Hepatocyte (in vitro differentiated cells): ENCODE results near the gene FBXL13. TPM values are rescaled to one million over a fixed set of nuclear protein-coding genes. Genes with fewer than 3 reads are reported as not detected.
"Not testable (repeated sequence)": the region's sequence is repeated elsewhere in the genome, so short reads cannot be mapped to it uniquely, and the experiment has no call there.

Experiments used
- DNase-seq: peaks from one replicate; pipeline ENCODE4 v3.0.0-alpha.2; 2016; ENCODE audit warnings: low spot score
- H2AFZ ChIP-seq: fragments of 200-600 bp; sonication (generic); 2 replicates; pipeline ENCODE4 v1.6.0; 2016; ENCODE audit warnings: antibody characterized with exemption, mild to moderate bottlenecking
- H3K27ac ChIP-seq: fragments of 200-600 bp; sonication (generic); 2 replicates; pipeline ENCODE4 v1.5.1; 2016; ENCODE audit warnings: mild to moderate bottlenecking
- H3K27me3 ChIP-seq: fragments of 200-600 bp; sonication (generic); 2 replicates; pipeline ENCODE4 v1.6.1; 2016
- H3K36me3 ChIP-seq: fragments of 200-600 bp; sonication (generic); replicated peaks from 2 replicates; pipeline ENCODE4 v1.5.1; 2016; ENCODE audit warnings: low read depth; ENCODE audit not compliant: insufficient read depth
- H3K4me1 ChIP-seq: fragments of 200-600 bp; sonication (generic); 2 replicates; pipeline ENCODE4 v1.5.1; 2016; ENCODE audit warnings: mild to moderate bottlenecking, moderate library complexity; ENCODE audit not compliant: insufficient read depth
- H3K4me2 ChIP-seq: fragments of 200-600 bp; sonication (generic); 2 replicates; pipeline ENCODE4 v1.6.0; 2016
- H3K4me3 ChIP-seq: fragments of 200-600 bp; sonication (generic); 2 replicates; pipeline ENCODE4 v1.5.1; 2016; ENCODE audit warnings: mild to moderate bottlenecking
- H3K79me2 ChIP-seq: fragments of 200-600 bp; sonication (generic); 2 replicates; pipeline ENCODE4 v1.6.0; 2017; ENCODE audit warnings: mild to moderate bottlenecking
- H3K9me2 ChIP-seq: fragments of 200-600 bp; sonication (generic); replicated peaks from 2 replicates; pipeline ENCODE4 v1.6.0; 2017; ENCODE audit warnings: mild to moderate bottlenecking; ENCODE audit not compliant: insufficient read depth
- H3K9me3 ChIP-seq: fragments of 200-600 bp; sonication (generic); 2 replicates; pipeline ENCODE4 v1.5.1; 2016; ENCODE audit warnings: low read depth, mild to moderate bottlenecking
- H4K20me1 ChIP-seq: fragments of 200-600 bp; sonication (generic); 2 replicates; pipeline ENCODE4 v1.6.0; 2016; ENCODE audit warnings: mild to moderate bottlenecking; ENCODE audit not compliant: insufficient read depth, poor library complexity, severe bottlenecking
- CTCF ChIP-seq: fragments of 200-600 bp; sonication (generic); IDR thresholded peaks from 2 replicates; pipeline ENCODE4 v1.5.1; 2016; ENCODE audit warnings: antibody characterized with exemption, mild to moderate bottlenecking; ENCODE audit not compliant: poor library complexity
- EZH2 ChIP-seq: fragments of 200-600 bp; sonication (generic); IDR thresholded peaks from 2 replicates; pipeline ENCODE4 v1.6.1; 2016; ENCODE audit warnings: antibody characterized with exemption, mild to moderate bottlenecking, borderline replicate concordance
- EZH2phosphoT487 ChIP-seq: fragments of 200-600 bp; sonication (generic); IDR thresholded peaks from one replicate; pipeline ENCODE4 v1.6.1; 2018; ENCODE audit warnings: antibody characterized with exemption, mild to moderate bottlenecking, low read depth, moderate library complexity; ENCODE audit not compliant: unreplicated experiment, severe bottlenecking
- WGBS: methylation state at CpG from one replicate; pipeline ENCODE4 v1.1.6; 2016; ENCODE audit warnings: low lambda C conversion rate; ENCODE audit errors: missing lambda C conversion rate; 5-methylcytosine and 5-hydroxymethylcytosine counted together
- polyA plus RNA-seq: library from polyadenylated mRNA; unstranded; fragments of >200 nt; fragmentation: Nextera tagmentation; extraction: Ambion mirVana; gene quantifications from 2 replicates; pipeline ENCODE4 v1.2.1, GENCODE V29; 2016
- total RNA-seq: library from RNA; depleted of rRNA; stranded (reverse); fragments of >200 nt; gene quantifications from 2 replicates; pipeline ENCODE4 v1.2.3, GENCODE V29; 2014

Gene FBXL13
- total and polyA plus RNA-seq, 2 experiments from 2014 or later, result 0.30 to 1.8 TPM

- H3K4me1 ChIP-seq, result peaks cover 15% of the 10 kb centered on the region
- no peak overlapping the region for H3K27ac ChIP-seq
Observed at GRCh38 chr7:102810916-102811315, 263.7 kb downstream of the FBXL13 start.

GRCh38 chr7:102806613-102807012 lies 268.0 kb downstream of the FBXL13 start:
- TF ChIP-seq EZH2 (no peak), CTCF (no peak), EZH2phosphoT487 (no peak)
- Histone ChIP-seq H3K4me1 (peaks cover under 1% of the 10 kb centered on the region), H3K4me2 (no peak overlapping the region), H2AFZ (no peak overlapping the region), H3K36me3 (no peaks in the 10 kb centered on the region), H3K79me2 (no peaks in the 10 kb centered on the region), H4K20me1 (no peaks in the 10 kb centered on the region), H3K9me2 (no peaks in the 10 kb centered on the region), H3K9me3 (no peaks in the 10 kb centered on the region), H3K4me3 (no peak overlapping the region), H3K27ac (no peak overlapping the region), H3K27me3 (no peaks in the 10 kb centered on the region)
- 90% methylated on average over 7 of the region's 7 CpGs for WGBS
- DNase-seq, result no peak

More at GRCh38 chr7:102810916-102811315, 263.7 kb downstream of the FBXL13 start:
- Histone ChIP-seq H3K27me3 (no peaks in the 10 kb centered on the region), H3K9me2 (no peaks in the 10 kb centered on the region), H3K36me3 (no peaks in the 10 kb centered on the region), H3K4me3 (no peak overlapping the region), H4K20me1 (no peaks in the 10 kb centered on the region), H3K4me2 (no peak overlapping the region), H2AFZ (no peak overlapping the region), H3K9me3 (no peaks in the 10 kb centered on the region), H3K79me2 (no peaks in the 10 kb centered on the region)
- DNase-seq, result no peak
- TF ChIP-seq CTCF (no peak), EZH2 (no peak), EZH2phosphoT487 (no peak)

GRCh38 chr7:102795987-102796595 lies 278.5 kb downstream of the FBXL13 start:
- WGBS, result 95% methylated on average over 5 of the region's 6 CpGs
- not testable (repeated sequence) for H2AFZ ChIP-seq, H3K9me2 ChIP-seq, H3K4me1 ChIP-seq, H3K4me2 ChIP-seq, H3K4me3 ChIP-seq, H3K9me3 ChIP-seq, H3K27ac ChIP-seq, H3K79me2 ChIP-seq, DNase-seq, H4K20me1 ChIP-seq, H3K27me3 ChIP-seq, H3K36me3 ChIP-seq

- 84% methylated on average over 1 of the region's 1 CpG for WGBS
- H3K27me3 ChIP-seq, H3K36me3 ChIP-seq, H2AFZ ChIP-seq, H3K4me2 ChIP-seq, H3K4me1 ChIP-seq, H3K9me3 ChIP-seq, H3K9me2 ChIP-seq, H3K4me3 ChIP-seq, DNase-seq, H3K27ac ChIP-seq, H4K20me1 ChIP-seq, H3K79me2 ChIP-seq: not testable (repeated sequence)
Observed at GRCh38 chr7:102794567-102794966, 280.0 kb downstream of the FBXL13 start.

GRCh38 chr7:102791831-102792230 lies 282.8 kb downstream of the FBXL13 start:
- not testable (repeated sequence) for H3K27me3 ChIP-seq, H3K36me3 ChIP-seq, H3K4me3 ChIP-seq, DNase-seq, H4K20me1 ChIP-seq, H3K27ac ChIP-seq, H3K79me2 ChIP-seq, H3K9me3 ChIP-seq, H2AFZ ChIP-seq, H3K9me2 ChIP-seq, H3K4me1 ChIP-seq, H3K4me2 ChIP-seq

- H3K9me3 ChIP-seq, H3K27ac ChIP-seq, H3K4me1 ChIP-seq, H3K27me3 ChIP-seq, H3K79me2 ChIP-seq, H3K36me3 ChIP-seq, DNase-seq, H3K9me2 ChIP-seq, H3K4me3 ChIP-seq, H3K4me2 ChIP-seq, H4K20me1 ChIP-seq, H2AFZ ChIP-seq: not testable (repeated sequence)
- 92% methylated on average over 5 of the region's 5 CpGs for WGBS
Observed at GRCh38 chr7:102791367-102791766, 283.2 kb downstream of the FBXL13 start.

- H3K9me2 ChIP-seq, H3K36me3 ChIP-seq, DNase-seq, H4K20me1 ChIP-seq, H3K9me3 ChIP-seq, H3K4me1 ChIP-seq, H3K79me2 ChIP-seq, H3K27ac ChIP-seq, H3K4me2 ChIP-seq, H3K27me3 ChIP-seq, H3K4me3 ChIP-seq, H2AFZ ChIP-seq: not testable (repeated sequence)
- 84% methylated on average over 4 of the region's 4 CpGs for WGBS
Observed at GRCh38 chr7:102790364-102791100, 284.1 kb downstream of the FBXL13 start.
